ENCODE results near the gene RASGEF1B.

RASGEF1B gene

GRCh38 chr4:81472281-81473182 lies 825 bp upstream of the RASGEF1B start:
- Histone ChIP-seq H3K27me3 (ENCODE audit: low read depth, low read length) (no peaks in the 10 kb centered on the region), H3K79me2 (ENCODE audit: low read length) (peaks cover 29% of the 10 kb centered on the region), H3K4me2 (ENCODE audit: low read length) (peak overlapping the region; percentile 94), H3K4me1 (ENCODE audit: low read length) (peaks cover 22% of the 10 kb centered on the region), H3K36me3 (replicated peaks; ENCODE audit: low read depth, low read length) (no peaks in the 10 kb centered on the region), H2AFZ (ENCODE audit: low read depth, low read length) (peak overlapping the region; percentile 63), H3K4me3 (ENCODE audit: low read length) (peak overlapping the region; percentile 96), H3K9ac (ENCODE audit: low read length) (peak overlapping the region; percentile 72), H4K20me1 (ENCODE audit: insufficient read depth, low read length) (no peaks in the 10 kb centered on the region), H3K9me3 (ENCODE audit: insufficient read depth, low read length) (no peaks in the 10 kb centered on the region), H3K27ac (ENCODE audit: low read length) (peak overlapping the region; percentile 89)
- TF ChIP-seq EZH2phosphoT487 (IDR thresholded peaks at IDR 0.05; ENCODE audit: low read depth) (no peak), CTCF (IDR thresholded peaks at IDR 0.05; ENCODE audit: low read depth, low read length) (peak; percentile 64)

- no peaks in the 10 kb centered on the region for H3K36me3 ChIP-seq (replicated peaks; ENCODE audit: low read depth, low read length)
- no peaks in the 10 kb centered on the region for H3K27me3 ChIP-seq (ENCODE audit: low read depth, low read length)
- H3K9me3 ChIP-seq (ENCODE audit: insufficient read depth, low read length): no peaks in the 10 kb centered on the region
- peaks cover 23% of the 10 kb centered on the region for H3K4me1 ChIP-seq (ENCODE audit: low read length)
- peak overlapping the region; percentile 94 for H3K4me2 ChIP-seq (ENCODE audit: low read length)
- TF ChIP-seq EZH2phosphoT487 (IDR thresholded peaks at IDR 0.05; ENCODE audit: low read depth): no peak
- TF ChIP-seq CTCF (IDR thresholded peaks at IDR 0.05; ENCODE audit: low read depth, low read length): no peak; the same call in 1 of the 2 replicates
- H4K20me1 ChIP-seq (ENCODE audit: insufficient read depth, low read length): no peaks in the 10 kb centered on the region; the same call in 1 of the 2 replicates
- peak overlapping the region; percentile 94 for H2AFZ ChIP-seq (ENCODE audit: low read depth, low read length)
- peaks cover 35% of the 10 kb centered on the region for H3K79me2 ChIP-seq (ENCODE audit: low read length)
- H3K9ac ChIP-seq (ENCODE audit: low read length): peak overlapping the region; percentile 75
- H3K27ac ChIP-seq (ENCODE audit: low read length): peak overlapping the region; percentile 89
- H3K4me3 ChIP-seq (ENCODE audit: low read length): peak overlapping the region; percentile 96
Measured at GRCh38 chr4:81471298-81471587, 464 bp downstream of the RASGEF1B start.

GRCh38 chr4:81470456-81471297 lies 1.0 kb downstream of the RASGEF1B start:
- no peaks in the 10 kb centered on the region for H3K9me3 ChIP-seq (ENCODE audit: insufficient read depth, low read length)
- H2AFZ ChIP-seq (ENCODE audit: low read depth, low read length): peak overlapping the region; percentile 94
- no peaks in the 10 kb centered on the region; the same call in 1 of the 2 replicates for H4K20me1 ChIP-seq (ENCODE audit: insufficient read depth, low read length)
- TF ChIP-seq CTCF (IDR thresholded peaks at IDR 0.05; ENCODE audit: low read depth, low read length) (no peak), EZH2phosphoT487 (IDR thresholded peaks at IDR 0.05; ENCODE audit: low read depth) (no peak)
- peak overlapping the region; percentile 96 for H3K4me3 ChIP-seq (ENCODE audit: low read length)
- no peaks in the 10 kb centered on the region for H3K27me3 ChIP-seq (ENCODE audit: low read depth, low read length)
- H3K27ac ChIP-seq (ENCODE audit: low read length): peak overlapping the region; percentile 89
- H3K4me2 ChIP-seq (ENCODE audit: low read length): peak overlapping the region; percentile 94
- H3K9ac ChIP-seq (ENCODE audit: low read length): peak overlapping the region; percentile 75
- peaks cover 38% of the 10 kb centered on the region for H3K79me2 ChIP-seq (ENCODE audit: low read length)
- H3K4me1 ChIP-seq (ENCODE audit: low read length): peaks cover 23% of the 10 kb centered on the region
- no peaks in the 10 kb centered on the region for H3K36me3 ChIP-seq (replicated peaks; ENCODE audit: low read depth, low read length)
